HG03565 (cell line): ENCODE data around the gene SIL1.
"Not testable (repeated sequence)": the region's sequence is repeated elsewhere in the genome, so short reads cannot be mapped to it uniquely, and the experiment has no call there.

Source experiments
- ATAC-seq: cut with Tn5 transposase; IDR thresholded peaks from one replicate; pipeline ENCODE4 v1.9.1; 2021; ENCODE audit warnings: mild to moderate bottlenecking, moderate library complexity; ENCODE audit not compliant: unreplicated experiment

Gene SIL1

DNA sequence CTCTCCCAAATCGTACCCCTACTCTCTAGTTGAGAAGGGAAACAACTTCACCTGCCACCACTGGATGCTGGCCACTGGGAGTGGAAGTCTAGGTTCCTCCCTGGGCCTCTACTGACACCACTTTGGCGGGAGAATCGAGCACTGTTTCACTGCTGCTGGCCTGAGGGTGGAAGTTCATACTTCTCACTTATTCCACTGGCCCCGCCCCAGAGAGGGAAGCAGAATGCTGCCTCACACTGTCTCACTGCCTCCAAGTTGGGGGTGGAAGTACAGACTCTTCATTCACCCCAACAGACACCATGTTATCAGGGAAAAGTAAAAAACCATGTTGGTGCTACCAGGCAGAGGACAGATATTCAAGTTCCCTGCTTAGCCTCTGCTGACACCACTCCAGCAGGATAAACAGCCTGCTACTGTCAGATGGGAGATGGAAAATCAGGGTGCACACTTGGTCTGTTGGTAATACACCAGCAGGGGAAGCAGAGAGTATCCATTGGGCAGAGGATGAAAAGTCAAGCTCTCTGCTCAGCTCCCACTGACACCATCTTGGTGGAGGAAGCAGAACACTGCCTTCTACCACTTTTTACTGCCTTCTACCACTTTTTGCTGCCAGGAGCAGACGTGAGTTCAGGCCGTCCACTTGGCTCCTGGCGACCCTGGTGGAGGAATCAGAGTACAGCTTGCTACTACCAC lies 159.4 kb downstream of the SIL1 start:
- no peak for ATAC-seq

DNA sequence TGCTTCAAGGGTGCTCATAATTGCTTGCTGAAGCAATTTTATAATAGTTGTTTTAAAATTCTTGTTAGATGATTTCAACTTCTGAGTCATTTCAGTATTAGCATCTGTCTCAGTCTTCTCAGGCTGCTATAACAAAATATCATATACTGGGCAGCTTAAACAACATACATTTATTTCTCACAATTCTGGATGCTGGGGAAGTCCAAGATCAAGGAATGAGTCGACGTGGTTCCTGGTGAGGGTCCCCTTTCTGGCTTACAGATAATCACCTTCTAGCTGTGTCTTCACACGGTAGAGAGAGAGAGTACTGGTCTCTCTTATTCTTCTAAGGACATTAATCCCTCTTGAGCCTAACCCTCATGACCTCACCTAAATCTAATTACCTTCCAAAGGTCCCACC lies 160.4 kb downstream of the SIL1 start:
- ATAC-seq = no peak

DNA sequence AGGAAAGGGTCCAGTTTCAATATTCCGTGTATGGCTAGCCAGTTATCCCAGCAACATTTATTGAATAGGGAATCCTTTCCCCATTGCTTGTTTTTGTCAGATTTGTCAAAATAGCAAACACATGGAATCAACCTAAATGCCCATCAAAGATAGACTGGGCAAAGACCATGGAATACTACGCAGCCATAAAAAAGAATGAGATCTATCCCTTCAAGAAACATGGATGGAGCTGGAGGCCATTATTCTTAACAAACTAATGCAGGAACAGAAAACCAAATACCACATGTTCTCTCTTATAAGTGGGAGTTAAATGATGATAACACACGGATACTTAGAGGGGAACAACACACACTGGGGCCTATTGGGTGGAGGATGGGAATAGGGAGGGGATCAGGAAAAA lies 161.8 kb downstream of the SIL1 start:
- ATAC-seq = not testable (repeated sequence)

DNA sequence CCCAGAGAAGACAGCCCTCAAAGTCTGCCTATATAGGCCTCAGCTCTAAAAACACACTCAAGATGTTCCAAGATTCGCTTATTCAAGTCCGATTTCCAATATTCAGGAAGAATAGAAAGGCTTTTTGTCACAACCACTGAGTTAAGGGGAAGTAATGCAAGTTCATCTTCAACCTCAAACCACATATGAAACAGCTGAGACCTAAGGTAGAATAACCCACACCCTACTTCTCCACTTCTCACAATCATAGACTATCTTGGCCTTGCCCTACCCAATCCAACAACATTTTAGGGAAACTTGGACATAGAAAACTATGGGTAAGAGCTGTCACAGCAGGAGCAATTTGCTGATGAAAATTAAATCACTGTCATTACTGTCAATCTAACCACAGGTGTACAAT lies 171.0 kb downstream of the SIL1 start:
- no peak for ATAC-seq

DNA sequence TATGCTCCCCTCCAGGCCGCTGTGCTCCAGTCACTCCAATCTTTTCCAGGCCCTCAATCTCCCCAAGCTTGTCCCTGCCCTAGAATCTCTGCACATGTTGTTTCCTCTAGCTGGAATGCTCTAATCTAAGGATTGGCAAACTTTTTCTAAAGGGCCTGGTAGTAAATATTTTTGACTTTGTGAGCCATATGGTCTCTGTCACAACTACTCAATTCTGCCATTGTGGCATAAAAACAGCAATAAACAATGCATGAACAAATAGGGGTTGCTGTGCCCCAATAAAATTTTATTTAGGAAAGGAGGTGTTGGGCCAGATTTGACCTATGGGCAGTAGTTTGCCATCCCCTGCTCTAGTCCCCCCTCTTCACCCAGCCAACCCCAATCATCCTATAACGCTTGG lies 172.5 kb downstream of the SIL1 start:
- no peak for ATAC-seq

DNA sequence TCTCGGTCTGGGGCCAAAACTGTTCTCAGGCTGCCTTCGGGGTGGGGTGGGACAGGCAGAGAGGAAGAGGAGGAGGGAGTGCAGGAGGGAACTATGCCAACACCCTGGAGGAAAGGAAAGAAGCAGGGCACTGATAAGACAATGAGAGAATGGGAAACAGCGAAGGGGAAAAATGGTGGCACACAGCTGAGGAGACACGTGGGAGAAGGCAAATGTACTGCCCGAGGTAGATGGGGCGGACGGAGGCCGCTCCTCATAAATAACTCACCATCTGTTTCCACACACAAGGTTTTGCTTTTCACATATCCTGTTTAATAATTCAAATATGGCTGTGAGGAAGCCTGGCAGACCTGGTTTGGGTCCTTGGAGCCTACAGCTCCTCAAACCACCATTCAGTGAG lies 174.9 kb downstream of the SIL1 start:
- ATAC-seq = no peak

DNA sequence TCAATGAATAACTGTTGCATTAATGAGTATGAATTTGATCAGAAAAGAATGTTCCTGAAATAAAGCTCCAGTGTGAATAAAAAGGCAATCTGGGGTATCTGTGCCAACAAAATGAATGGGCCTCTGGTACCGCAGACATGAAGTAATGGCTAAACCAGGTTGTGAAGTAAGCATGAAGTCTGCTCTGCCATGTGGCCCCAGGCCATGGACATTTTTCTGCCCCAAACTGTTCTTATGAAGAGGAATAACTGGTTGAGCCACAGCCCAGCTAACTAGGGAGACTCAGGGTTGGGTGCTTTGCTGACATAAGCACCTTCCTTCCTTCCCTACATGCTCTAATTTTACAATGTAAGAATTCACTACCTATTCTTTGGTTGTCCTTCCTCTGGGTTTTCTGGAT lies 175.6 kb downstream of the SIL1 start:
- ATAC-seq = no peak

DNA sequence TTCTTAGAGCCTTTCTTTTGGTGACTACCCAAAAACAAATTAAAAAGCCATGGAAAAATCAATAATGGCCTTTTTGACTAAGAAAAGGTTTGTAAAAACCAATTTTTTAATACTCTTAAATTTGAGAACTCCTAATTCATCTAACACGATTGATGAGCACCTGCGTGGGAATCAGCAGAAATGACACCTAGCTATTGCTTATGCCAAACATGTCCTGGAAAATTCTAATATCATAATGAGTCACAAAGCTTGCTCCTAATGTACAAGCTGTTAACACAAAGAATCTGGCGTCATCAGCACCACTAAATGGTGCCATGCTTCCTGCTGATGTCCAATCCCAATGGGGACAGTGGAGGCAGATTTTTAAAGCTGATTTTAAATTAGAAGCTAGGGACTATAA lies 176.8 kb downstream of the SIL1 start:
- no peak for ATAC-seq

DNA sequence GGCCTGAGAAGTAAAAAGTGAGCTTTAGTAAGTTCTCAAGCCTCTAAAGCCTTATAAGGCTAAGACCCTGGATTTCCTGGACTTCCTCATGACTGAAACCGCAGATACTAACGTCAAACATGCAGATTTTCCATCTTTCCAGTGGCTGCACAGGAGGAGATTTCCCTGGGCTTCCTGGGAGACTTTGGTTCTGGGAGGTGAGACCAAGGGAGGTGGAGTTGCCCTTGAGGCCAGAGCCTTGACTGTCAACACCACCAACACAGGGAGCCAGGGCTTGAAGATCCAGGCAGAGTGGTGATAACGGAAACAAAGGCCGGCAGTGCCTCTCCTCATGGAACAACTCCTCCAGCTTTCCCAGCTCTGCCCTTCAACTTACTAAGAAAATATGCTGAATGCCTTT lies 178.3 kb downstream of the SIL1 start:
- no peak for ATAC-seq

DNA sequence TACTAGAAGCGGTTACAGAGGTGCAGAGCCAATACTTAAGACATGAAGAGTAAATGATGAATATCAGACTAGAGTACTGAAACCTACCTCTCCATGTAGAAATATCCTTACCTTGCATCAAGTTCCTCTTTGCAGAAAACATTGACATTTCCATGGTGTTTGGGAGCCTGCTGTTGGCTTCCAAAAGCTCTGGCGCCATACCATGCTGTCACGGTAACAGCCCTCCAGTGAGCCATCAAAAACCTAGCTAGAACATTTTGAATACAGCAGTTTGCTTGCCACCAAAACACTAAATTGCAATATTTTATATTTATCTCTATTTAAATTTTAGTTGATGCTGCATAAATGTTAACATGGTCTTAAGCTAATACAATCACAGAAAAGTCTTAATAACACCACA lies 179.0 kb downstream of the SIL1 start:
- no peak for ATAC-seq

DNA sequence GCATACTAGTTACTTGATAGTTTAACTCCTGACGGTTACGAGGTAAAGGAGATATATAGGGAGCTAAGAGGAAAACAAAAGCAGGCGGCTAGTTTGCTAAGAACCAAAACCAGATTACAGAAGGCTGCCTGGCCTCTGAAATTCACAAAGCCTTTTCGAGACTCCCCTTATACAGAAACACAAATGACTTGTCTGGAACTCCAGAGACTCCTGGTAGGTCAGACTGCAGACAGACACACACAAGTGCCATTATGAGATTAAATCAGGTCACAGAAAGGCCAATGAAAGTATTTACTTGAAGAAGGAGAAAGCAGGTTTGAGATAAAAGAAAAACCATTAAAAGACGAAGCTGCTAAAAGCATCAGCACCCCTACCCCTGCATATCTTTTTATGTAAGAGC lies 180.5 kb downstream of the SIL1 start:
- ATAC-seq = no peak

DNA sequence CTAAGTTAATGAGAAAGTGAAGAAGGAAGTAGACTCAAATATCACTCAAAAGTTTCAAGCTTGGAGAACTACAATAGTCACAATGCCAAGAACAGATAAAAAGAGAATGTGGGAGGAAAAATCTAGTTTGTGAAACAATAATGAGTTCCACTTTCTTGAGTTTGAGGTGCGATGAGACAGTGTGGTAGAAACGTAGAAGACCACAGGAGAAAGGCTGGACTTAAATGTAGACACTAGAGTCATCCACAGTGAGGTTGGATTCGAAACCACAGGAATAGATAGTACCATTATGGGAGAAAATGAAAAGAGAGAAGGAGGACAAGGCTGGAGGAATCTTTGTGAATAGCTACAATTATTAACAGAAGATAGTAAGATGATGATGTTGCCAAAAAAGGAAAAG lies 182.0 kb downstream of the SIL1 start:
- no peak for ATAC-seq

DNA sequence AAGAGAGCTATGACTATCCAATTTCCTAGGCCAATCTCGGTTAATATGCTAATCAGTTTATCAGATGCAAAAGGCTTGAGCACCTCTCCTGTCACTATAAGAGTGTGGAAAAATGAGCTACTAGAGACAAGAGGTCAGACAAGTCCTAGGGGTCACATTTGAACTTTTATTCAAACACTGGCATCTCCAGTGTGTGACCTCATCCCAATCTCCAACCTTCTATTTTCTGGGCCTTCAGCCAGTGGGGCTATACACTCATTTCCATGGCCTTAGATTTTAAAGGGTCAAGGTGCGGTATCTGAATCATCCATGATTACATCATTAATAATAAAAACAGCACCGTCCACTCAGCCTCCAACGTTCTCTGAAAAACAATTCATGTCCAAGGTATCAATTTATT lies 183.4 kb downstream of the SIL1 start:
- ATAC-seq = no peak

DNA sequence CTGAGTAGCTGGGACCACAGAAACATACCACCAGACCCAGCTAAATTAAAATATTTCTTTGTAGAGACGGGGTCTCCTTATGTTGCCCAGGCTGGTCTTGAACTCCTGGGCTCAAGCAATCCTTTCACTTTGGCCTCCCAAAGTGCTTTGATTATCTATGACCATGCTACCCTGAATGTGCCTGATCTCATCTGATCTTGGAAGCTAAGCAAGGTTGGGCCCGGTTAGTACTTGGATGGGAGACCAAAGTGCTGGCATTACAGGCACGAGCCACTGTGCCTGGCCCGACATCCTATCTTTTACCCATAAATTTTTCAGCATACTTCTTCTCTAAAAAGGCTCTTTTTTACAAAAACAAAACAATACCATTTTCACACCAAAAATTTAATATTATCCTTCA lies 186.0 kb downstream of the SIL1 start:
- ATAC-seq = no peak

DNA sequence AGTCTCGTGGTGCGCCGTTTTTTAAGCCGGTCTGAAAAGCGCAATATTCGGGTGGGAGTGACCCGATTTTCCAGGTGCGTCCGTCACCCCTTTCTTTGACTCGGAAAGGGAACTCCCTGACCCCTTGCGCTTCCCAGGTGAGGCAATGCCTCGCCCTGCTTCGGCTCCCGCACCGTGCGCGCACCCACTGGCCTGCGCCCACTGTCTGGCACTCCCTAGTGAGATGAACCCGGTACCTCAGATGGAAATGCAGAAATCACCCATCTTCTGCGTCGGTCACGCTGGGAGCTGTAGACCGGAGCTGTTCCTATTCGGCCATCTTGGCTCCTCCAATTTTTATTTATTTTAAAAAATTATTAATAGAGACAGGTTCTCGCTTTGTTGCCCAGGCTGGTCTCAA lies 187.0 kb downstream of the SIL1 start:
- not testable (repeated sequence) for ATAC-seq

DNA sequence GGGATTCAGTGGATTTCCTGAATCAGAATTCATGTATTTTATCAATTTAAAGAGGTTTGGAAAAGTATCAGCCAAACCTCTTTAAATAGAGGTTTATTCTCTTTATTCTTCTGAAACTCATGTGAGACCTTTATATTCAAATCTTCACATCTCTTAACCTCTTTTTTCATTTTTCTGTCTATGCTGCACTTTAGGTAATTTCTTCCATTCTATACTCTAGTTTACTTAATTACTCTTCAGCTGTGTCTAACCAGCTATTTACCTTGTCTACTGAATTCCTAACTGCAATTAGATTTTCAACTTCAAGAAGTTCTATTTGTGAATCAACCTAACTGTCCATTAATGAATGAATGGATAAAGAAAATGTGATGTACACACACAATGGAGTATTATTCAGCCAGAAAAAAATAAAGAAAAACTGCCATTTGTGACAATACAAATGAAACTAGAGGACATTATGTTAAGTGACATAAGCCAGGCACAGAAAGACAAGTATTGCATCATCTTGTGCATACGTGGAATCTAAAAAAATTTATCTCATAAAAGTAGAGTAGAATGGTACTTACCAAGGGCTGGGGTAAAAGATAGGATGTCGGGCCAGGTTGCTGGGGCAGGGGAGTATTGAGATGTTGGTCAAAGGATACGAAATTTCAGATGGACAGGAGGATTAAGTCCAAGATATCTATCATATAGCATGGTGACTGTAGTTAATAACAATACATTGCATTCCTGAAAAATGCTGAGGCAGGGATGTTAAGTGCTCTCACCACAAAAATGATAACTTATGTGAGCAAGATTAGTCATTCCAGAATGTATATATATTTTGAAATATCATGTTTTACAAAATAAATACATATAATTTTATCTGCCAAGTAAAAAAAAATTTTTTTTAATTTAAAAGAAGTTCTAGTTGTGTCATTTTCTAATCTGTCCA lies 193.5 kb downstream of the SIL1 start:
- no peak for ATAC-seq

DNA sequence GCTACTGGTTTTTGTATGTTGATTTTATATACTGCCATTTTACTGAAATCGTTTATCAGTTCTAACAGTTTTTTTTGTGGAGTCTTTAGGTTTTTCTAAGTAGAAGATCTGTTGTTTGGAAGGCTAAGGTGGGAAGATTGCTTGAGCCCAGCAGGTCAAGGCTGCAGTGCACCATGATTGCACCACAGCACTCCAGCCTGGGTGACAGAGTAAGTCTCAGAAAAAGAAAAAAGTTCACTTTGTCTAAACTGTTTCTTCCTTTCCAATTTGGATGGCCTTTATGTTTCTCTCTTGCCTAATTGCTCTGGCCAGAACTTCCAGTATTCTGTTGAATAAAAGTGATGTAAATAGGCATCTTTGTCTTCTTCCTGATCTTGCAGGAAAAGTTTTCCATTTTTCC lies 198.5 kb downstream of the SIL1 start:
- no peak for ATAC-seq

DNA sequence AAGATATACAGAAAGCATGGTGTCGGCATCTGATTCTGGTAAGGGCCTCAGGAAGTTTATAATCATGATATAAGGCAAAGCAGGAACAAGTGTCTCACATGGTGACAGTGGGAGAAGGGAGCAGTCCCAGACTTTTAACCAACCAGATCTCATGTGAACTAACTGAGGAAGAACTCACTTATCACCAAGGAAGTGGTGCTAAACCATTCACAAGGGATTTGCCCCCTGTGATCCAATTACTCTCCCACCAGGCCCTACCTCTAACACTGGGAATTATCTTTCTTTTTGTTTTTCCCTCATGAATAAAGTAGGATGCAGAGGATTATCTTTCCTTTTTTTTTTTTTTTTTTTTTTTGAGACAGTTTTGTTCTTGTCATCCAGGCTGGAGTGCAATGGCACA lies 199.6 kb downstream of the SIL1 start:
- ATAC-seq = no peak

DNA sequence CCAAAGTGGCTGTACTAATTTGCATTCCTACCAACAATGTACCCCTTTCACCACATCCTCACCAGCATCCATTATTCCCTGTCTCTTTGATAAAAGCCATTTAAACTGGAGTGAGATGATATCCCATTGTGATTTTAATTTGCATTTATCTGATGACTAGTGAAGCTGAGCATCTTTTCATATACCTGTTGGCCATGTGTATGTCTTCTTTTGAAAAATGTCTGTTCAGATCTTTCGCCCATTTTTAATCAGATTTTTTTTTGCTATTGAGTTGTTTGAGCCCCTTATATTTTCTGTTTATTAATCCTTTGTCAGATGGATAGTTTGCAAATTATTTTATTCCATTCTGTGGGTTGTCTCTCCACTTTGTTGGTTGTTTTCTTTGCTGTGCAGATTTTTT lies 202.0 kb downstream of the SIL1 start:
- ATAC-seq = no peak

DNA sequence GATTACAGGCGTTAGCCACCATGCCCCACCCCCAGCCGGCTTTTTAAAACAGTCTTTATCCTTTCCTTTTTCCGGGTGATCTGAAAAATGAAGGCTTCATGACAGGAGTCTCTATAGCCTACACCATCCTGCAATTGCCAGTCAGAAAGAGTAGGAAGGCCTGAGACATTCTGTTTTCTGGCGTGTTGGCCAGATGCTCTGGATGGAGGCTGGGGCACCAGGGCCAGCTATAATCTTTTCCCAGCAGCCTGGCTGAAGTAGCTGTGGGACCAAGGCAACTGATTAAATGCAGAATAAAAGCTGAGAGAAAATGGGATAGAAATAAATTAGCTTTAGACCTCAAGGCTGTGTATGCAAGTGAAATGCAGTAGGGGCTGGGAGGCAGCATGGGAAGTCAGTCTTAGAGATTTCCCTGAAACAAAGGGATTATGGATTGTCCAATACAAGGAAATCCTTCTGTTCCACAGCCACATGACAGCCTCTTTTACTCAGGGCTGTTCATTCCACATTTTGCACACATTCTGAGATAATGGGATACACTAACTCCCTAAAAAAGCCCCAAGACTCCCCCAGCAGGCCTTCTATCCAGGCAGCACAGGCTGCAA lies 207.1 kb downstream of the SIL1 start:
- ATAC-seq = no peak

DNA sequence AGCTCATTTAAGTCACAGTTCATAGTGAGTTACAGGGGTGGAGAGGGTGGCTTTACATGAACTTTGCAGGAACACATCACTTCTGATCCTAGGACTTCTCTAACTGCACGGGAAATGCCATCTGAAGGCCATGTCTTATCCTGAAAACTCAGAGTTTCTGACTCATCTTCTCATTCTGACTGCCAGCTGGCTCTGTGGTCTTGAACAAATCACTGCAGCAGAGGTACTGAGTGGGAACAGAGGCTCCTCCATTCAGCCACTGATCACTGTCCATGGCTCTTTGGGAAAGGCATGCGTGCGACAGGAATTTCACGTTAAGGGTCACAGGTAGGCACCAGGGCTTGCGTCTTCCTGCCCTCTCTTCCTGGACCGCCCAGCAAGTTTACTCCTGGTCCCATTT lies 208.4 kb downstream of the SIL1 start:
- ATAC-seq = no peak

DNA sequence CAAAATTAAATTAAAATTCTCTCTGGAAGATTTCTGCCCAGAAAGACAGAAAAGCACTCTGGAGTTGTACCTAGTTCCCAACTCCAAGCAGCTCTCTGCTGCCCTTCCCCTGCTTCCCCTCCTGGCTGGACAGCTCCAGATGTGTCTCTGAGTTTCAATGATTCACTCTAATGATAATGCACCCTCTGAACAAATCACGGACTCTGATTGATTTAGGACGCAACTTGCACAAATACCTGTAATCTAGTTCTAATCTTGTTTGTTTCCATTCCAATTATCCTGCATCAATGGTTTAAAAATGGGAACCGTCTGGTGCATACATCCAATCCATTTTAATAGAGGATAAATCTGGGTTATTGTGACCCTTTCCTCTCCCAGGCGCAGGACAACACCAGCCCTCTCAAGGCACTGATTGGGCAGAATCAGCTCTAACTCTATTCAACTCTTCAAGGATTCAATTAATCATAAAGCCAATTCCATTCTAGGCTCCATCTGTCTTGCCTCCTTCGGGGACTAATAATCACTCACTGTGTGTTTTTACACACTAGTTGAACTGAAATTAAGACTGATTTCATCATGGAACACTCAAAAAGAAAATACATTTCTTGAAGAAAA lies 211.9 kb downstream of the SIL1 start:
- no peak for ATAC-seq
